B cell (primary cell): ENCODE results near the gene HOXD10. TPM values are rescaled to one million over a fixed set of nuclear protein-coding genes. Genes with fewer than 3 reads are reported as not detected.

ENCODE experiments used
- ATAC-seq: fragments of 200-7000 bp; cut with Tn5 transposase; one replicate; pipeline ENCODE4 v1.10.0; 2021; ENCODE audit warnings: low read depth, mild to moderate bottlenecking, moderate number of reproducible peaks, moderate library complexity
- CTCF ChIA-PET: fragments of 350-600 bp; sonication (Branson Sonifier 250); formaldehyde crosslinking; loops from one replicate; lab custom pipeline; 2021; ENCODE audit warnings: antibody characterized with exemption, inconsistent platforms; lab: Charles Lee
- POLR2A ChIA-PET: fragments of 350-600 bp; sonication (Branson Sonifier 250); formaldehyde crosslinking; loops from one replicate; lab custom pipeline; 2021; ENCODE audit warnings: antibody characterized with exemption; lab: Charles Lee
- DNase-seq: peaks from one replicate; pipeline ENCODE4 v3.0.0; 2013
- H2AFZ ChIP-seq: 2 replicates; pipeline ENCODE4 v1.6.1; 2012; ENCODE audit warnings: mild to moderate bottlenecking, low read depth, low read length; ENCODE audit not compliant: insufficient read depth, poor library complexity, severe bottlenecking
- H3K27ac ChIP-seq, 2 donors: 1 replicate in 1 of 2; 2 replicates in 1 of 2; pipeline ENCODE4 v1.5.1; 2012 to 2013; ENCODE audit warnings: low read length in 2 of 2, mild to moderate bottlenecking in 2 of 2, moderate library complexity in 1 of 2
- H3K27me3 ChIP-seq, 4 experiments: fragments of 200-600 bp in 1 of 4; sonication (generic) in 1 of 4; replicated peaks in 1 of 4; 1 replicate in 2 of 4; 2 replicates in 2 of 4; pipeline versions ENCODE4 v1.6.1 to v1.7.0; 2013 to 2016; ENCODE audit warnings: low read length in 3 of 4, mild to moderate bottlenecking in 2 of 4, mixed read lengths in 1 of 4, moderate library complexity in 1 of 4; ENCODE audit not compliant: insufficient read depth in 4 of 4, control insufficient read depth in 3 of 4; ENCODE audit errors: control extremely low read depth in 1 of 4
- H3K36me3 ChIP-seq, 2 experiments: replicated peaks in 1 of 2; 1 replicate in 1 of 2; 2 replicates in 1 of 2; pipeline versions ENCODE4 v1.6.1 to v1.7.1; 2013; ENCODE audit warnings: low read length in 1 of 2; ENCODE audit not compliant: insufficient read depth in 2 of 2, control insufficient read depth in 1 of 2; ENCODE audit errors: control extremely low read depth in 1 of 2, extremely low read depth in 1 of 2
- H3K4me1 ChIP-seq, 2 donors: fragments of 200-600 bp in 1 of 2; sonication (generic) in 1 of 2; 1 replicate in 1 of 2; 2 replicates in 1 of 2; pipeline versions ENCODE4 v1.5.1 to v1.6.1; 2013 to 2017; ENCODE audit warnings: low read length in 2 of 2; ENCODE audit not compliant: control insufficient read depth in 2 of 2, insufficient read depth in 2 of 2
- H3K4me2 ChIP-seq: replicated peaks from 2 replicates; pipeline ENCODE3; 2012; ENCODE audit warnings: mild to moderate bottlenecking, low read depth, low read length; ENCODE audit not compliant: poor library complexity, severe bottlenecking
- H3K4me3 ChIP-seq, 5 experiments: fragments of 200-600 bp in 1 of 5; sonication (generic) in 1 of 5; 1 replicate in 3 of 5; 2 replicates in 2 of 5; pipeline versions ENCODE4 v1.5.1 to v1.7.0; 2011 to 2016; ENCODE audit warnings: low read length in 4 of 5, mild to moderate bottlenecking in 4 of 5, low read depth in 2 of 5, control low read depth in 1 of 5, moderate library complexity in 1 of 5; ENCODE audit not compliant: insufficient read depth in 1 of 5; ENCODE audit errors: control extremely low read depth in 1 of 5, extremely low read depth in 1 of 5
- H3K79me2 ChIP-seq: fragments of 200-600 bp; sonication (generic); one replicate; pipeline ENCODE4 v1.6.0; 2016; ENCODE audit warnings: low read length; ENCODE audit not compliant: control insufficient read depth, insufficient read depth
- H3K9ac ChIP-seq: fragments of 200-600 bp; sonication (generic); 2 replicates; pipeline ENCODE4 v1.6.1; 2017; ENCODE audit warnings: mild to moderate bottlenecking, low read length, moderate library complexity
- H3K9me3 ChIP-seq, 3 donors: one replicate each; pipeline versions ENCODE4 v1.6.1 to v1.7.1; 2013; ENCODE audit warnings: low read length in 2 of 3; ENCODE audit not compliant: control insufficient read depth in 2 of 3, insufficient read depth in 1 of 3; ENCODE audit errors: control extremely low read depth in 1 of 3
- H4K20me1 ChIP-seq: 2 replicates; pipeline ENCODE4 v1.6.0; 2012; ENCODE audit warnings: mild to moderate bottlenecking, low read length; ENCODE audit not compliant: insufficient read depth, control insufficient read depth, poor library complexity, severe bottlenecking
- H3K27ac Mint-ChIP-seq: one replicate; pipeline ENCODE4 v1.8.0; 2021; ENCODE audit warnings: mixed read lengths
- H3K27me3 Mint-ChIP-seq: one replicate; pipeline ENCODE4 v1.8.0; 2021; ENCODE audit warnings: mixed read lengths
- H3K4me1 Mint-ChIP-seq: one replicate; pipeline ENCODE4 v1.8.0; 2021; ENCODE audit warnings: mixed read lengths
- H3K4me3 Mint-ChIP-seq: one replicate; pipeline ENCODE4 v1.8.0; 2021; ENCODE audit warnings: mixed read lengths
- H3K9me3 Mint-ChIP-seq: one replicate; pipeline ENCODE4 v1.8.0; 2022; ENCODE audit warnings: mixed read lengths; ENCODE audit not compliant: insufficient read depth
- EZH2 ChIP-seq: IDR thresholded peaks from 2 replicates; pipeline ENCODE4 v1.6.1; 2012; ENCODE audit warnings: borderline replicate concordance, low read depth, mild to moderate bottlenecking, moderate library complexity, low read length; ENCODE audit not compliant: insufficient read depth, poor library complexity, severe bottlenecking
- WGBS: methylation state at CpG from one replicate; pipeline ENCODE4 v1.1.5; 2013; ENCODE audit warnings: missing lambda C conversion rate; ENCODE audit not compliant: insufficient coverage; 5-methylcytosine and 5-hydroxymethylcytosine counted together
- intact Hi-C: fragments of 100-400 bp; cut with micrococcal nuclease; formaldehyde crosslinking; loops from one replicate; pipeline ENCODE4 v1.10.0; 2022
- polyA plus RNA-seq: library from polyadenylated mRNA; depleted of rRNA; stranded (reverse); fragments of >200 nt; gene quantifications from 2 replicates; pipeline ENCODE4 v1.2.3, GENCODE V29; 2012
- total RNA-seq, 2 donors: library from RNA; stranded (reverse); fragments of 120-200 nt in 1 of 2; gene quantifications; 1 replicate in 1 of 2; 2 replicates in 1 of 2; pipeline versions ENCODE4 v1.2.3 to v1.2.4, GENCODE V29; 2013 to 2022
- TF ChIP-seq, protein P1 (sequence below): fragments of 200-600 bp; IDR thresholded peaks from one replicate; pipeline ENCODE4 v1.8.0; 2022; ENCODE audit warnings: antibody characterized with exemption, mild to moderate bottlenecking

The HOXD10 gene
- total and polyA plus RNA-seq, 2 donors (not counting 1 experiment from before 2014, with no cell fraction given): not detected

DNA sequence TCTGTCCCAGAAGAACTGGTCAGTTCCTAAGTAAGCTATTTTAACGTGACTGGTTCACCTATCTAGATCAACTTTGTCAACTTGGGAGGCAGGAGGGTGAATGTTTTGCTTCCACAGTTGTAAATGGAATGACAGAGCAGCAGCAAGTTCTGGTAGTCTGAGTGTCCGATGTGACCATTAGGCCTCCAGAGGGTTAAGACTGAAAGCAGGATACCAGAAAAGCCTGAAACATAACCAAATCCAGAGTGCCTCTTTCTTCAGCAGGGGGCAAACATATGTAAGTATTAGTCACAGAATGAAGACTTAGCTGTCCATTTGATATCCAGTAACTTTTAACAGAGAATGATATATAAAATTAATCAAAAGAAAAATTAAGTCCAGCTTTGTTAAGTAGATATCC, 49.7 kb downstream of the HOXD10 start:
- no peak for DNase-seq
- Mint-ChIP-seq H3K9me3 (no peaks in the 10 kb centered on the region), H3K4me1 (peaks cover 6% of the 10 kb centered on the region), H3K27ac (no peak overlapping the region), H3K4me3 (no peak overlapping the region), H3K27me3 (peaks cover 78% of the 10 kb centered on the region)
- ChIA-PET CTCF (no interaction called here), POLR2A (no interaction called here)
- no peaks in the 10 kb centered on the region for H4K20me1 ChIP-seq
- H3K36me3 ChIP-seq: no peaks in the 10 kb centered on the region
- H3K27me3 ChIP-seq: peaks cover 0 to 81% (median 57%) of the 10 kb centered on the region in 4 experiments
- intact Hi-C loops: no loop called here
- no peak overlapping the region for H3K4me2 ChIP-seq
- peaks cover 4 to 11% of the 10 kb centered on the region in 2 donors for H3K4me1 ChIP-seq
- H3K9ac ChIP-seq: no peak overlapping the region
- H3K79me2 ChIP-seq: no peaks in the 10 kb centered on the region
- H2AFZ ChIP-seq: no peak overlapping the region
- H3K9me3 ChIP-seq: peaks cover 0 to 43% (median 0%) of the 10 kb centered on the region in 3 donors
- WGBS: no CpG with 5 or more reads among the region's 2 CpGs
- H3K27ac ChIP-seq: no peak overlapping the region
- TF ChIP-seq, protein P1, sequence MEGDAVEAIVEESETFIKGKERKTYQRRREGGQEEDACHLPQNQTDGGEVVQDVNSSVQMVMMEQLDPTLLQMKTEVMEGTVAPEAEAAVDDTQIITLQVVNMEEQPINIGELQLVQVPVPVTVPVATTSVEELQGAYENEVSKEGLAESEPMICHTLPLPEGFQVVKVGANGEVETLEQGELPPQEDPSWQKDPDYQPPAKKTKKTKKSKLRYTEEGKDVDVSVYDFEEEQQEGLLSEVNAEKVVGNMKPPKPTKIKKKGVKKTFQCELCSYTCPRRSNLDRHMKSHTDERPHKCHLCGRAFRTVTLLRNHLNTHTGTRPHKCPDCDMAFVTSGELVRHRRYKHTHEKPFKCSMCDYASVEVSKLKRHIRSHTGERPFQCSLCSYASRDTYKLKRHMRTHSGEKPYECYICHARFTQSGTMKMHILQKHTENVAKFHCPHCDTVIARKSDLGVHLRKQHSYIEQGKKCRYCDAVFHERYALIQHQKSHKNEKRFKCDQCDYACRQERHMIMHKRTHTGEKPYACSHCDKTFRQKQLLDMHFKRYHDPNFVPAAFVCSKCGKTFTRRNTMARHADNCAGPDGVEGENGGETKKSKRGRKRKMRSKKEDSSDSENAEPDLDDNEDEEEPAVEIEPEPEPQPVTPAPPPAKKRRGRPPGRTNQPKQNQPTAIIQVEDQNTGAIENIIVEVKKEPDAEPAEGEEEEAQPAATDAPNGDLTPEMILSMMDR: no peak
- TF ChIP-seq EZH2: no peak
- no peak overlapping the region for H3K4me3 ChIP-seq
- ATAC-seq: no peak

DNA sequence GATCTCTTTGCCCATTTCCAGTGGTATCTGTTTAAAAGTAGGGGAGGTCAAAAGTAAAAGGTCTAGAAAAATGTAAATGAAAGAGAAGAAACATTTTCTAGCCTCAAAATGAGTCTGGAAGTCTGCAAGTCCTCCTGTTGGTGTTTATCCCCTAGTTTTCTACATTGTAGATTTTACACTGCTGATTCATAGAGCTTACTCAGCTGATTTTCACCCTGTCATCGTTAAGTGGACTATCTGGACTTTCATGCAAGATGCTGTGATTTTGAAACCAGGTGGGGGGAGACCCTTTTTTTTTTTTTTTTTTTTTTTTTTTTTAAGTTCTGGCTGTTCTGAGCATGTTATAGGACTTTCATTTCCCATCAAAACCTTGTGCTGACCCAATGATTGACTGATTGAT, 50.8 kb downstream of the HOXD10 start:
- TF ChIP-seq EZH2: no peak
- TF ChIP-seq, protein P1: no peak
- Histone ChIP-seq H3K27ac (no peak overlapping the region), H3K79me2 (no peaks in the 10 kb centered on the region), H3K9me3 (peaks cover 0 to 47% (median 0%) of the 10 kb centered on the region in 3 donors), H4K20me1 (no peaks in the 10 kb centered on the region), H3K4me2 (no peak overlapping the region), H3K27me3 (peaks cover 0 to 82% (median 53%) of the 10 kb centered on the region in 4 experiments), H2AFZ (no peak overlapping the region), H3K4me3 (no peak overlapping the region), H3K4me1 (peaks cover 4 to 11% of the 10 kb centered on the region in 2 donors), H3K36me3 (no peaks in the 10 kb centered on the region), H3K9ac (no peak overlapping the region)
- H3K27ac Mint-ChIP-seq: no peak overlapping the region
- H3K27me3 Mint-ChIP-seq: peaks cover 73% of the 10 kb centered on the region
- ChIA-PET CTCF (no interaction called here), POLR2A (no interaction called here)
- ATAC-seq (no peak), DNase-seq (no peak)
- intact Hi-C loops: no loop called here
- peaks cover 6% of the 10 kb centered on the region for H3K4me1 Mint-ChIP-seq
- no peaks in the 10 kb centered on the region for H3K9me3 Mint-ChIP-seq
- H3K4me3 Mint-ChIP-seq: no peak overlapping the region
- no CpG with 5 or more reads among the region's 1 CpG for WGBS
